HepG2 (cell line): ENCODE results near the gene TAB2. TPM values are rescaled to one million over a fixed set of nuclear protein-coding genes. Genes with fewer than 3 reads are reported as not detected.
A peak's percentile ranks its signal among the peaks of the same experiment; 100 is the strongest.

ENCODE experiments used
- ATAC-seq: fragments of 200-7000 bp; cut with Tn5 transposase; 3 replicates; pipeline ENCODE4 v1.9.1; 2020; ENCODE audit warnings: mild to moderate bottlenecking, moderate library complexity
- BruUV-seq: library from RNA; stranded (reverse); fragments of 400-500 nt; replicated peaks from 2 replicates; lab custom pipeline; 2021; lab: Mats Ljungman, UMichigan
- CTCF ChIA-PET: fragments of 300-600 bp; formaldehyde crosslinking; extraction: SDS; loops from one replicate; lab custom pipeline; 2021; ENCODE audit warnings: low total read pairs, inconsistent platforms, low intra/inter-chr PET ratio; lab: Yijun Ruan, JAX
- POLR2A ChIA-PET: fragments of 350-600 bp; sonication (Branson Sonifier 250); formaldehyde crosslinking; loops from one replicate; lab custom pipeline; 2020; ENCODE audit warnings: antibody characterized with exemption, inconsistent platforms; lab: Yijun Ruan, JAX
- DNase-seq: peaks from one replicate; pipeline ENCODE4 v3.0.0-alpha.2; 2015; ENCODE audit warnings: low spot score
- FAIRE-seq: peaks from 3 replicates; lab custom pipeline; 2011; peaks lifted over from hg19 to GRCh38; lab: Jason Lieb, UNC
- H2AFZ ChIP-seq: one replicate; pipeline ENCODE4 v1.6.1; 2011; ENCODE audit warnings: low read length, inconsistent platforms
- H3K27ac ChIP-seq: fragments of 300-600 bp; 3 replicates; pipeline ENCODE4 v1.8.0; 2011; ENCODE audit warnings: mixed run types, mild to moderate bottlenecking, mixed read lengths, low read length, inconsistent platforms; ENCODE audit not compliant: insufficient read depth; ENCODE audit errors: extremely low read length
- H3K27me3 ChIP-seq, 2 experiments: fragments of 200-600 bp in 1 of 2; 2 replicates in 1 of 2; 3 replicates in 1 of 2; pipeline versions ENCODE4 v1.6.0 to v1.8.0; 2011; ENCODE audit warnings: low read length in 2 of 2, mild to moderate bottlenecking in 2 of 2, moderate library complexity in 2 of 2, inconsistent platforms in 1 of 2; ENCODE audit not compliant: insufficient read depth in 2 of 2, control insufficient read depth in 1 of 2
- H3K36me3 ChIP-seq, 2 experiments: fragments of 200-600 bp in 1 of 2; replicated peaks in 1 of 2; 2 replicates in 1 of 2; 3 replicates in 1 of 2; pipeline versions ENCODE4 v1.5.1 to v1.8.0; 2011; ENCODE audit warnings: low read length in 2 of 2, inconsistent platforms in 1 of 2; ENCODE audit not compliant: insufficient read depth in 2 of 2, control insufficient read depth in 1 of 2
- H3K4me1 ChIP-seq: 2 replicates; pipeline ENCODE4 v1.5.1; 2012; ENCODE audit warnings: low read length, inconsistent platforms; ENCODE audit not compliant: insufficient read depth
- H3K4me2 ChIP-seq: 2 replicates; pipeline ENCODE4 v1.6.0; 2011; ENCODE audit warnings: low read depth, low read length, inconsistent platforms
- H3K4me3 ChIP-seq, 3 experiments: fragments of 200-600 bp in 1 of 3; sonication (generic), shearing (Covaris generic) in 1 of 3; replicated peaks in 1 of 3; 2 replicates each; pipeline ENCODE4 v1.5.1; 2011 to 2016; ENCODE audit warnings: low read length in 3 of 3, inconsistent platforms in 2 of 3, low read depth in 2 of 3, mild to moderate bottlenecking in 2 of 3, control low read depth in 1 of 3, mixed read lengths in 1 of 3; ENCODE audit not compliant: insufficient read depth in 1 of 3
- H3K79me2 ChIP-seq: one replicate; pipeline ENCODE4 v1.6.1; 2011; ENCODE audit warnings: low read length, inconsistent platforms; ENCODE audit not compliant: insufficient read depth
- H3K9ac ChIP-seq: 2 replicates; pipeline ENCODE4 v1.6.0; 2011; ENCODE audit warnings: mild to moderate bottlenecking, low read depth, low read length, inconsistent platforms; ENCODE audit not compliant: insufficient read depth
- H3K9me3 ChIP-seq: 2 replicates; pipeline ENCODE4 v1.5.1; 2012; ENCODE audit warnings: mild to moderate bottlenecking, low read length
- H4K20me1 ChIP-seq: 2 replicates; pipeline ENCODE4 v1.6.0; 2011; ENCODE audit warnings: inconsistent platforms, mild to moderate bottlenecking, low read length, moderate library complexity; ENCODE audit not compliant: insufficient read depth
- CCAR2 ChIP-seq: fragments of 200-400 bp; formaldehyde crosslinking; optimal IDR thresholded peaks from 2 replicates; pipeline ENCODE3; 2018; ENCODE audit warnings: low read depth, mild to moderate bottlenecking, low read length, moderate library complexity
- PITX1 ChIP-seq: sonication (generic); formaldehyde crosslinking; IDR thresholded peaks from 2 replicates; pipeline ENCODE4 v1.5.1; 2020; ENCODE audit warnings: mild to moderate bottlenecking, missing genetic modification reagents
- PPARG ChIP-seq: conservative IDR thresholded peaks from 2 replicates; pipeline ENCODE4 v1.6.1; 2016; ENCODE audit warnings: missing biosample characterization, missing genetic modification reagents
- YY1 ChIP-seq: IDR thresholded peaks from 2 replicates; pipeline ENCODE4 v1.6.1; 2011; ENCODE audit warnings: low read length, low read depth, moderate library complexity, mild to moderate bottlenecking; ENCODE audit not compliant: insufficient read depth, insufficient replicate concordance
- ZBTB14 ChIP-seq: sonication (generic); formaldehyde crosslinking; IDR thresholded peaks from 2 replicates; pipeline ENCODE4 v1.4.0; 2020; ENCODE audit warnings: missing genetic modification reagents
- ZFP1 ChIP-seq: IDR thresholded peaks from 2 replicates; pipeline ENCODE4 v1.6.1; 2016
- WGBS: methylation state at CpG from one replicate; pipeline ENCODE4 v1.1.6; 2017; ENCODE audit warnings: low lambda C conversion rate; 5-methylcytosine and 5-hydroxymethylcytosine counted together
- in situ Hi-C: cut with HindIII; loops from 2 replicates; pipeline ENCODE4 v1.10.0; 2017; ENCODE audit warnings: low pct_unique_long_range_greater_than_20kb; ENCODE audit not compliant: extremely low pct_ligation_motif_present
- intact Hi-C: fragments of 100-400 bp; cut with micrococcal nuclease; formaldehyde crosslinking; loops from one replicate; pipeline ENCODE4 v1.10.0; 2022; ENCODE audit not compliant: unreplicated experiment
- polyA plus RNA-seq, 8 experiments: library from polyadenylated mRNA; depleted of rRNA in 3 of 8; stranded (reverse) in 7 of 8; unstranded in 1 of 8; fragments of >200 nt; fragmentation: Illumina TruSeq in 4 of 8; extraction: Trizol in 4 of 8; gene quantifications; 2 replicates each; pipeline versions ENCODE4 v1.2.1 to v1.2.3, GENCODE V29; 2011 to 2016; ENCODE audit warnings: low read depth in 4 of 8, missing spikeins in 1 of 8, mixed read lengths in 1 of 8; ENCODE audit not compliant: insufficient read depth in 1 of 8
- total RNA-seq, 5 experiments: library from RNA; depleted of rRNA; stranded (reverse); fragments of >200 nt; fragmentation: Illumina TruSeq; extraction: Trizol; gene quantifications; 2 replicates each; pipeline ENCODE4 v1.2.3, GENCODE V29; 2016; ENCODE audit warnings: low read depth in 1 of 5
- TF ChIP-seq, protein P1 (sequence below): sonication (generic); formaldehyde crosslinking; IDR thresholded peaks from 2 replicates; pipeline ENCODE4 v1.5.1; 2020; ENCODE audit warnings: missing genetic modification reagents, mild to moderate bottlenecking, borderline replicate concordance
- TF ChIP-seq, protein P2 (sequence below): sonication (generic); formaldehyde crosslinking; IDR thresholded peaks from 2 replicates; pipeline ENCODE4 v1.5.0; 2020; ENCODE audit warnings: missing genetic modification reagents

The TAB2 gene
- total and polyA plus RNA-seq, 2 of the 13 experiments (the other 11 are each of a cell fraction or from before 2014, with no cell fraction given): 23.7 to 50.2 TPM

GRCh38 chr6:149383371-149383770 lies 65.9 kb downstream of the TAB2 start:
- Histone ChIP-seq H3K79me2 (no peaks in the 10 kb centered on the region), H3K27me3 (no peaks in the 10 kb centered on the region), H3K27ac (no peak overlapping the region), H3K4me3 (no peak overlapping the region), H4K20me1 (no peaks in the 10 kb centered on the region), H3K4me2 (no peak overlapping the region), H2AFZ (no peak overlapping the region), H3K36me3 (peaks cover 17 to 36% of the 10 kb centered on the region in 2 experiments), H3K9me3 (no peaks in the 10 kb centered on the region), H3K9ac (no peak overlapping the region), H3K4me1 (no peaks in the 10 kb centered on the region)
- CTCF ChIA-PET: no interaction called here
- ATAC-seq: no peak
- FAIRE-seq: no peak
- BruUV-seq: no TSS peak
- 99% methylated on average over 4 of the region's 4 CpGs for WGBS
- TF ChIP-seq YY1 (no peak), PPARG (CRISPR knock-in tag) (0 out of 2 replicates have a peak, but pooled peaks have one; percentile 36)
- intact Hi-C loops: no loop called here
- in situ Hi-C loops: no loop called here
- POLR2A ChIA-PET: no interaction called here
- DNase-seq: no peak

DNA sequence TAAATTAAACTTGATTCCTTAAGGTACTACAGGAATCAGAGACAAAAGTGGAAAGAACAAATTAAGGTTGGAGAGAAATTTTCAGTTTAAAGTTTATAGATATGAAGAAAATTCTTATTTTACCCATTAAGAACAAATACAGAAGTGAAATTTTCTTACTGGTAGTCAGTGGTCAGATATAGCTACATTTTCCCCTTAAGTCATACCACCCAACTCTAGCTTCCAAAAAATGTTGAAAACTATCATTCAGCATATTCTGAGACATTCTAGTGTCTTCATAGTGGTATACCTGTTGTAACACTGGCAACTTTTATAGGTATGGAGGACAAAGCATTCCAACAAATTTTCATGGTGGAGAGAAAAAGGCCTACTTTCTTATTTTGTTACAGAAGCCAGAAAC lies 67.0 kb downstream of the TAB2 start:
- DNase-seq (no peak), FAIRE-seq (no peak), ATAC-seq (no peak)
- no peak overlapping the region for H3K4me2 ChIP-seq
- H3K9me3 ChIP-seq: no peaks in the 10 kb centered on the region
- in situ Hi-C loops: no loop called here
- H4K20me1 ChIP-seq: no peaks in the 10 kb centered on the region
- H3K9ac ChIP-seq: no peak overlapping the region
- H3K4me1 ChIP-seq: no peaks in the 10 kb centered on the region
- H3K27ac ChIP-seq: no peak overlapping the region
- no peak overlapping the region for H3K4me3 ChIP-seq
- BruUV-seq: TSS peak; percentile 4
- H3K27me3 ChIP-seq: no peaks in the 10 kb centered on the region
- H3K79me2 ChIP-seq: no peaks in the 10 kb centered on the region
- H3K36me3 ChIP-seq: peaks cover 9 to 26% of the 10 kb centered on the region in 2 experiments
- ChIA-PET CTCF (no interaction called here), POLR2A (no interaction called here)
- intact Hi-C loops: no loop called here
- H2AFZ ChIP-seq: no peak overlapping the region
- TF ChIP-seq, protein P1, sequence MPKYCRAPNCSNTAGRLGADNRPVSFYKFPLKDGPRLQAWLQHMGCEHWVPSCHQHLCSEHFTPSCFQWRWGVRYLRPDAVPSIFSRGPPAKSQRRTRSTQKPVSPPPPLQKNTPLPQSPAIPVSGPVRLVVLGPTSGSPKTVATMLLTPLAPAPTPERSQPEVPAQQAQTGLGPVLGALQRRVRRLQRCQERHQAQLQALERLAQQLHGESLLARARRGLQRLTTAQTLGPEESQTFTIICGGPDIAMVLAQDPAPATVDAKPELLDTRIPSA (CRISPR knock-in tag): no peak
- TF ChIP-seq ZFP1 (CRISPR knock-in tag) (no peak), PITX1 (CRISPR knock-in tag) (no peak), CCAR2 (no peak), ZBTB14 (CRISPR knock-in tag) (no peak)
- TF ChIP-seq, protein P2, sequence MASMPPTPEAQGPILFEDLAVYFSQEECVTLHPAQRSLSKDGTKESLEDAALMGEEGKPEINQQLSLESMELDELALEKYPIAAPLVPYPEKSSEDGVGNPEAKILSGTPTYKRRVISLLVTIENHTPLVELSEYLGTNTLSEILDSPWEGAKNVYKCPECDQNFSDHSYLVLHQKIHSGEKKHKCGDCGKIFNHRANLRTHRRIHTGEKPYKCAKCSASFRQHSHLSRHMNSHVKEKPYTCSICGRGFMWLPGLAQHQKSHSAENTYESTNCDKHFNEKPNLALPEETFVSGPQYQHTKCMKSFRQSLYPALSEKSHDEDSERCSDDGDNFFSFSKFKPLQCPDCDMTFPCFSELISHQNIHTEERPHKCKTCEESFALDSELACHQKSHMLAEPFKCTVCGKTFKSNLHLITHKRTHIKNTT (CRISPR knock-in tag): no peak
